NCI-H460 (cell line): Measurements from ENCODE around the gene CCDC144A. TPM values are rescaled to one million over a fixed set of nuclear protein-coding genes. Genes with fewer than 3 reads are reported as not detected.
"Not testable (repeated sequence)": the region's sequence is repeated elsewhere in the genome, so short reads cannot be mapped to it uniquely, and the experiment has no call there.

Experiments
- DNase-seq: peaks from one replicate; pipeline ENCODE4 v3.0.0-alpha.2; 2016; ENCODE audit warnings: low read depth; ENCODE audit errors: extremely low read depth
- small RNA-seq, 2 experiments: library from RNA; depleted of rRNA; stranded (forward); fragments of <200 nt; gene quantifications; one replicate each; pipeline ENCODE3, GENCODE V24; 2014
- total RNA-seq: library from RNA; depleted of rRNA; stranded (reverse); fragments of >200 nt; shearing (Covaris generic); gene quantifications from 2 replicates; pipeline ENCODE4 v1.2.3, GENCODE V29; 2014; rRNA removed

Gene CCDC144A
- total RNA-seq, 1 experiment from 2014 or later = 0.05 TPM

DNA sequence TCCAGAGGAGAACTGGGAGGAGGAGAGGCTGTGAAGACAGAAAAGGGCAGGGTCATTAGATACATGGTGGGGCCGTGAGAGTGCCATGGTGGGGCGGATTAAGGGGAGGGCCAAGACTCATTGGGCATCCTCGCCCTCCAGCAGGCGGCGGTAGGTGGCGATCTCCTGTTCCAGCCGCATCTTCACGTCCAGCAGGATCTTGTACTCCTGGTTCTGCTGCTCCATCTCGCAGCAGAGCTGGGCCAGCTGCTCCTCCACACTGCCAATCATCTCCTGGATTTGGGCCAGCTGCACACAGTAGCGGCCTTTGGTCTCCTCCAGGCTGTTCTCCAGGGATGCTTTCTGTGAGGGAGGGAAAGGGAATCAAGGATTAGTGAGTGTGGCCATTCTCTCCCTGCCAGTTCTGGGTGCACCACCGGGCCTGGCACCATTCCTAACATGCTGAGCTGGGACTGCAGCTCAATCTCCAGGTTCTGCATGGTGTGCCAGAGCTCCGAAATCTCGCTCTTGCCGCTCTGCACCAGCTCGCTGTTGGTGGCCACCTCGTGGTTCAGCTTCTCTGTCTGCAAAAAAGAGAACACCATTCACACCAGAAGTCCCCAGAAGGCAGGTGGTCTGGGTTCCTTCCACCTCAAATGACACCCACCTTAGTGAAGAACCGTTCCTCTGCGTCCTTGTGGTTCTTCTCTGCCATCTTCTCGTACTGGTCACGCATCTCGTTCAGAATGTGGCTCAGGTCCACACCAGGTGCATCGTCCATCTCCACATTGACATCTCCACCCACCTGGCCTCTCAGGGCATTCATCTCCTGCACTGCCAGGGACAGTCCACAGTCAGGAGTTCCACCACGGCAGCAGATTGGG, 129.0 kb downstream of the CCDC144A start:
- DNase-seq = no peak

DNA sequence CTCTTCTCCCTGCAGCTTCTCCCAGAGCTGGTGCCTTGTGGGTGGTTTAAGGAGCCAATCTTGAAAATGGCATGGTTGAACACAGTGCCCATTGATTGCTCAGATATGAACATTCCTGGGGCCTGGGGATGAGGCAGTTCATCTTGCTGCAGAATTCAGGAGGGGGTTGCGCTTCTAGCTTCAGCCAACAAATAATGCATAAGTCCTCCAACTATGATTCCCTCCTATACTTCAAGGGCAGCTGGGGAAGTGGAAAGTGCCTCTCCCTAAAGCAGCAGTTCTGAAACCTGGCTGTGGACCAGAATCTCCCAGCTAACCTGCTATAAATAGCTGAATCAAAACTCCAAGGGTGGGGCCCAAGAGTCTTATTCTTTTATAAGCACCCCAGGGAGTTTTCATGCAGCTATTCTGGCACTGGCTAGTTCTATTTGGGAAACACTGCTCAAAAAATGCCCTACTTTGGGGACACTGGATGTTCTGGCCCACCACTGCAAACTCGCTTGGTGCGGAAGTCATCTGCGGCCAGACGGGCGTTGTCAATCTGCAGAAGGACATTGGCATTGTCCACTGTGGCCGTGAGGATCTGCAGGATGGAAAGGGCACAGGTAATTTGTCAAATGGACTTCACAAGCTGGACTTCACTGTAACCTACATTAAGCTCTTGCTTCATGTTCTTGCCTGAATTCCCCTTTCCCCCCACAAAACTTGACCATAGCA, 130.3 kb downstream of the CCDC144A start:
- DNase-seq = no peak

- no peak for DNase-seq
Measured at GRCh38 chr17:16820979-16821543, 131.0 kb downstream of the CCDC144A start.

DNA sequence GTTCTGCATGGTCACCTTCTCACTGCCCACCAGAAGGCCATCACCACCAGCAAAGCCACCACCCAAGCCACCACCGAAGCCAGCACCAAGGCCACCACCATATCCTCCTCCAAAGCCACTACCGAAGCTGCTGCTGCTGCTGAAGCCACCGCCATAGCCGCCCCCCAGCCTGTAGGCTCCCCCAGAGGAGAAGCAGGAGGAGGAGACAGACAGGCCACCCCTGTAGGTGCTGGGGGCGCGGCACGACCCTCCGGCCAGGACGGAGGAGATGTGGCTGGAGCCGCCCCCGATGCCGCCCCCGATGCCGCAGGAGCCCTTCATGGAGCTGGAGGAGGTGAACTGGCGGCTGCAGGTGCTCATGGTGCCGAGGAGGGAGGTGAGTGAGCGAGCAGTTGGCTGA, 132.1 kb downstream of the CCDC144A start:
- not testable (repeated sequence) for DNase-seq

GRCh38 chr17:16823768-16824406, 133.8 kb downstream of the CCDC144A start:
- DNase-seq = not testable (repeated sequence)

Small RNAs within 50 kb of the gene (small RNA-seq; reads per million reads assigned to genes)
- gene AC022596.1 (0 reads per million in 2 experiments), gene RNU6-405P (0 reads per million in 2 experiments)

Other genes with a start within 250 kb of the CCDC144A start
- gene LRRC75A, start 198.0 kb upstream of the CCDC144A start, total RNA-seq = 0.17 and 0.32 TPM in 2 replicates
- 5.4 and 5.5 TPM in 2 replicates for gene ZNF287, start 121.0 kb upstream of the CCDC144A start, total RNA-seq
- gene ZNF624, start 36.4 kb upstream of the CCDC144A start, total RNA-seq = 5.3 and 5.4 TPM in 2 replicates